Activated CD8-positive, alpha-beta memory T cell treated with anti-CD3 and anti-CD28 coated beads, Interleukin-2, amount 10 ng/mL, durations not matched to agents 7 days and 5 days (primary cell): ENCODE measurements around the gene RASGRP2. TPM values are rescaled to one million over a fixed set of nuclear protein-coding genes. Genes with fewer than 3 reads are reported as not detected.
A peak's percentile ranks its signal among the peaks of the same experiment; 100 is the strongest.

Experiments
- ATAC-seq: fragments of 150-1000 bp; cut with Tn5 transposase; one replicate; pipeline ENCODE4 v1.10.0; 2021; ENCODE audit warnings: moderate library complexity
- CTCF ChIA-PET: fragments of 350-600 bp; sonication (Branson Sonifier 250); formaldehyde crosslinking; loops from one replicate; lab custom pipeline; 2021; ENCODE audit warnings: antibody characterized with exemption; lab: Charles Lee
- DNase-seq: peaks from one replicate; pipeline ENCODE4 v3.0.0-alpha.2; 2020
- H3K27ac Mint-ChIP-seq: one replicate; pipeline ENCODE4 v1.8.0; 2021; ENCODE audit warnings: mild to moderate bottlenecking, mixed read lengths
- H3K27me3 Mint-ChIP-seq: one replicate; pipeline ENCODE4 v1.8.0; 2021; ENCODE audit warnings: mixed read lengths
- H3K36me3 Mint-ChIP-seq: one replicate; pipeline ENCODE4 v1.8.0; 2021; ENCODE audit warnings: mild to moderate bottlenecking, mixed read lengths
- H3K4me1 Mint-ChIP-seq: one replicate; pipeline ENCODE4 v1.8.0; 2021; ENCODE audit warnings: mixed read lengths
- H3K4me3 Mint-ChIP-seq: one replicate; pipeline ENCODE4 v1.8.0; 2021; ENCODE audit warnings: mild to moderate bottlenecking, moderate library complexity, mixed read lengths
- H3K9me3 Mint-ChIP-seq: one replicate; pipeline ENCODE4 v1.8.0; 2022; ENCODE audit warnings: low read depth, mixed read lengths
- total RNA-seq, 2 experiments: library from RNA; stranded (reverse); gene quantifications; one replicate each; pipeline ENCODE4 v1.2.3, GENCODE V29; 2021

Gene RASGRP2
- total RNA-seq, 2 experiments from 2014 or later, result 77.3 to 123 TPM

DNA sequence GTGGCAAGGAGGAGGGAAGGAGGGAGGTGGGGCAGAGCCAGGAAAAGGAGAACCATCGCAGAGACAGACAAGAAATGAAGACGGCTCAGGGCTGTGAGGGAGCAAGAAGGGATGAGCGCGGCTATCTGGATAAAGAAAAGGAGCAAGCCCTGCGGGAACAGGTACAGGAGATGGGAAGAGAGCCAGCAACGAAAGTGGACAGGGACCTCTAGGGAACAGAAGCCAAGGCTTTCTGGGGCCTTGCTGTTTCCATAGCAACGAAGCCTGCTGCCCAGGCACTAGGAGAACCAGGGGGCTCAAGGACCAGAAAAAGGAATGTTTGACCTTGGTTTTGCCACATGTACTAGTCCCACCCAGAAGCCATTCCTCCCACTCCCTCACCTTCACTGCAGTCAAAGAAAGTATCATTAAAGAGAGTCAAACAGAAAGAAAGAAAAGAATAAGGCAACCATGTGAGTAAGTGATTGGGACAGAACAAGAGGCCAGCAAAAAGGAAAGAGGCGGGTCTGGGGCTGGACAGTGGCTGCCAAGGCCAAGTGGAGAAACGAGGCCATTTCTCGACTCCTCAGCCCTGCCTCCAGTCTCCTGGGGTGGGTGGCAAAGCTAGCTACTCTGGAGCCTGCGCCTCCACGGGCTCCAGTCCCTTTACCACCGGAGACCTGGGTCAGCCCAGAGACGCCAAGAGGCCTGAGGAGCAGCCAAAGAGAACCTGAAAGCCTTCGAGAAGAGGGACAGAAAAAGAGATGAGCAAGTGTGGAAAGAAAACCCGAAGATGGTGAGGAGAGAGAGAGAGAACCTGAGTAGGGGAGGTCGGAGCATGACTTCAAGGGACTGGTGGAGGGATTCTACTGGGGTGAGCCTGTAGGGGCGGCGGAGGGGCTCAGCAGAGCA is 56.1 kb downstream of the RASGRP2 start:
- DNase-seq (no peak), ATAC-seq (no peak)
- peaks cover 24% of the 10 kb centered on the region for H3K27me3 Mint-ChIP-seq
- CTCF ChIA-PET, result interaction anchor here (0.7 to 2.7 kb wide), 31 partner anchors 9 to 370 kb away, joined by 3 to 42 read pairs (median 4); partner anchors contain the start of genes CDC42BPG, PRDX5 and RASGRP2
- H3K36me3 Mint-ChIP-seq, result no peaks in the 10 kb centered on the region
- no peak overlapping the region for H3K4me3 Mint-ChIP-seq
- peaks cover 23% of the 10 kb centered on the region for H3K4me1 Mint-ChIP-seq
- H3K9me3 Mint-ChIP-seq, result no peaks in the 10 kb centered on the region
- H3K27ac Mint-ChIP-seq, result no peak overlapping the region

DNA sequence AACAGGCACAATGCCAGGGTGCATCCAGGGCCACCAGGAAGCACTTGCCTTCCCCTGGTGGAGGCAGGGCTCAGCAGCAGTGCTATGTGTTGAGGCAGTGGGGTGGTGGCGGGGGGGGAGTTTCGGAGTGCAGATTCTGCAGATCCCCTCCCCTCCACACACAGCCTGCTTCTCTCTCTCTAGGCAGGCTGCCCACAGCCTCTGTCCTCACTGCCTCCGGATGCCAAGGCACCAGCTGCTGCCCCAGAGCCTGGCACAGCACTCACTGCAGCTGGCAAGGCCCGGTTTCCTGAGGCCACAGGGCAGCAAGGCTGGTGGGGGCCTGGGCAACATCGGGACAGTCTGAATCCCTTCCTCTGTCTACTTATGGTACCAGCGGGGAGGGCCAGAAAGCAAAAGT is 56.7 kb downstream of the RASGRP2 start:
- peaks cover 18% of the 10 kb centered on the region for H3K27me3 Mint-ChIP-seq
- no peaks in the 10 kb centered on the region for H3K36me3 Mint-ChIP-seq
- H3K4me3 Mint-ChIP-seq, result no peak overlapping the region
- no peak overlapping the region for H3K27ac Mint-ChIP-seq
- peaks cover 18% of the 10 kb centered on the region for H3K4me1 Mint-ChIP-seq
- ATAC-seq, result no peak
- CTCF ChIA-PET, result no interaction called here
- no peaks in the 10 kb centered on the region for H3K9me3 Mint-ChIP-seq
- no peak for DNase-seq

DNA sequence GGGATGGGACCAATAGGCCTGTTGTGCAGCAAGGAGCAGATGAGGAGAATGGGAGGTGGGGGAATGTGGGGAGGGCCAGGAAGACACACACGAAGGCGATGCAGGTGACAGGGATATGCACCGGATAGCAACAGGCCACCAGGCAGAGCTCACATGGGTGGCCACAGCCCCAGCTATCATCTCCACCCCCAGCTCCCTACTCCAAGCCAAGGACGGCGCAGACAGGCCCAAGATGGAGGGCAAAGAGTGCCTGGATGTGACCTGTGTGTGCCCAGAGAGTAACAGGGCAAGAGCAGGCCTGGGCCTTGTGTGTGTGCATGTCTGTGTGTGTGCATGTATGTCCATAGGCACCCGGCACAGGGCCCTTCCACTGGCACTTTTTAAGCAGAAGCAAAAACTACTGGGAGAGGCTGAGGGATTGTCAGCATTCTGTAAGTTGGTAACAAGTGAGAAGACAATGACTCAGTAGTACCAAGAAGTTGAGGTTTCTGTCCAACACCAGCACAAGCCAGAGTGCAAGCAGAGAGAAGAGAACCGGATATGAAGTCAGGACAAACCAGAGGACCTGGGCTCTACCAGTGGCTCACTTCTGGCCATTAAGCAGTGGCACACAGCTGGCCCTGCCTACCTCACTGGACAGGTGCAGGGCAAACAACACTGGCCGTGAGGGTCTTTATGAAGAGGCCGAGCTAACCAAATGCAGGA is 57.3 kb downstream of the RASGRP2 start:
- no peaks in the 10 kb centered on the region for H3K9me3 Mint-ChIP-seq
- H3K36me3 Mint-ChIP-seq, result no peaks in the 10 kb centered on the region
- CTCF ChIA-PET, result interaction anchor here (1.4 kb wide), 1 partner anchor 47 kb away, joined by 3 read pairs; no protein-coding TSS in a partner anchor
- H3K27ac Mint-ChIP-seq, result peak overlapping the region; percentile 42
- DNase-seq, result no peak
- no peak overlapping the region for H3K4me3 Mint-ChIP-seq
- peaks cover 12% of the 10 kb centered on the region for H3K27me3 Mint-ChIP-seq
- H3K4me1 Mint-ChIP-seq, result peaks cover 17% of the 10 kb centered on the region
- no peak for ATAC-seq

DNA sequence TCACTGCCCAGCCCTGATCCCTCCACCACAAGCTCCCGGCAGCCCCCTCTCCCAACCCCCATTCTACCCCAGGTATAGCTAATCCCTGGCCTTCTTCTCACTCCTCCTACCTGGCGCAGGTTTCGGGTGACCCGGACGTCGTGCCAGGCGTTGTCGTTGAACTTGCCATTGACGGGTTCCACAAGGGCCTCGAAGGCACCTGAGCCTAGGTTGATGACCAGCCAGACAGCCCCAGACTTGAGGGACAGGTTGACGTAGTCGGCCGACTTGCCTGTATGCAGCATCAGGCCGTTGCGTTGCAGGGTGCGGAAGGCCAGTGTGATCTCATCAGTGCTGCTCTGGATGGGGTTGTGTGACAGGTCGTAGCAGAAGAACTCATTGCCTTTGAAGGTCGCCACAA is 58.4 kb downstream of the RASGRP2 start:
- CTCF ChIA-PET, result interaction anchor here (1.4 kb wide), 1 partner anchor 49 kb away, joined by 3 read pairs; no protein-coding TSS in a partner anchor
- Mint-ChIP-seq H3K4me1 (peaks cover 17% of the 10 kb centered on the region), H3K4me3 (no peak overlapping the region), H3K27ac (no peak overlapping the region), H3K9me3 (no peaks in the 10 kb centered on the region), H3K36me3 (no peaks in the 10 kb centered on the region), H3K27me3 (peaks cover 9% of the 10 kb centered on the region)
- ATAC-seq, result no peak
- no peak for DNase-seq

DNA sequence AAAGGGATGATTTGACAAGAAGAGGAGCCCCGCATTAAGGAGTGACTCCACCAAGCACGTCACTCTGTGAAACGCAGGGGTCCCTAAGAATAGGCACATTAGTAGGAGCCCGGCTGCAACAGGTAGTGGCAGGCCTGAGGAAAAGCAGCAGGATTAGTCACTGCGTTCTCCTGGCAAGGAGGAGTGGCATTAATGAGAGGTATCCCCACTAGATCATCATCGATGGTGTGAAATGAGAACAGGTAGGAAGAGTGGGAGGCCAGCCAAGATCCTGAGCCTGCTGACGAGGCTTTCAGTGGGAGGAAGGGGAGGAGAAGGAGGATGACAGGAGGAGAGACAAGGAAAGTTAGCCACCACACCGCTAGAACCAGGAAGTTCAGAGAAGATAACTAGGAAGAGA is 59.6 kb downstream of the RASGRP2 start:
- CTCF ChIA-PET, result no interaction called here
- Mint-ChIP-seq H3K9me3 (no peaks in the 10 kb centered on the region), H3K27me3 (peaks cover 17% of the 10 kb centered on the region), H3K4me1 (peaks cover 17% of the 10 kb centered on the region), H3K36me3 (no peaks in the 10 kb centered on the region), H3K27ac (no peak overlapping the region), H3K4me3 (no peak overlapping the region)
- ATAC-seq, result no peak
- no peak for DNase-seq

DNA sequence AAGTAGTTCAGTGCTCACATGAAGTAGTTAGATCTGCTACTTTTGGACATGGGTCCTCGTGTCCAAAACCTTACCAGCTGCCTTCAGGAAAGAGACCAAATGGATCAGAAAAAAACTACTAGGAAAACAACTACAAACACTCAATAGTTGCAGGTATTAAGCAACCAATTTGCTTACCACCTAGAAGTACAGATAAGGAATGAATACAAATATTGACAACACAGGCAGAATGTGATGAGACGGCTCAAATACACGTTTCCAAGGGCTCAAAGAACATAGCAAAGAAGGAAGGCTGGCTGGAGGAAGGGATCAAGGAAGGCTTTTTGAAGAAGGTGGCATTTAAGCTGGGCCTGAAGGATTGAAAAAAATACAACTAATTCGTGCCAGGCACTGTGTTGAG is 62.8 kb downstream of the RASGRP2 start:
- CTCF ChIA-PET, result interaction anchor here (2.7 kb wide), 1 partner anchor 30 kb away, joined by 6 read pairs; no protein-coding TSS in a partner anchor

DNA sequence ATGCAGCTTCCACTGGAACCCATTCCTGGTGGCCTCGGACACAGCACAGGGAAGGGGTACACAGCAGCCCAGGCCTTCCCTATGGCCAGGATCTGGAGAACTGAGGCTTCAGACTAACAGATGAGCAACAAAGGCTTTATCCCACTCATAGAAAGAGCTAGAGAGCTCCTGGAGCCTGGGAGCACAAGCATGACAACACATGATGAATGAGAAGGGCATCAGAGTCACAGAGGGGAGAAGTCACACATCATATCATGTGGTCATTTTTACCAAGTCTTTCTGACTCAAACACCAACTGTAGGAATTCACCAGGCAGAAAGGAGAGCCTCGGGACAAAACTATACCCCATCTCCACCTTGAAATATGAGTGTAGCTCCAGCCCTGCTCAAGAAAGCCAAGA is 64.1 kb downstream of the RASGRP2 start:
- ATAC-seq (no peak), DNase-seq (no peak)
- no peaks in the 10 kb centered on the region for H3K36me3 Mint-ChIP-seq
- H3K27ac Mint-ChIP-seq, result no peak overlapping the region
- H3K9me3 Mint-ChIP-seq, result no peaks in the 10 kb centered on the region
- no peaks in the 10 kb centered on the region for H3K4me1 Mint-ChIP-seq
- no peak overlapping the region for H3K4me3 Mint-ChIP-seq
- H3K27me3 Mint-ChIP-seq, result peaks cover 47% of the 10 kb centered on the region
- CTCF ChIA-PET, result no interaction called here

More for the DNA sequence above, 62.8 kb downstream of the RASGRP2 start:
- no peaks in the 10 kb centered on the region for H3K4me1 Mint-ChIP-seq
- H3K4me3 Mint-ChIP-seq, result no peak overlapping the region
- no peak for DNase-seq
- H3K27ac Mint-ChIP-seq, result no peak overlapping the region
- peaks cover 42% of the 10 kb centered on the region for H3K27me3 Mint-ChIP-seq
- no peak for ATAC-seq
- H3K9me3 Mint-ChIP-seq, result no peaks in the 10 kb centered on the region
- no peaks in the 10 kb centered on the region for H3K36me3 Mint-ChIP-seq

DNA sequence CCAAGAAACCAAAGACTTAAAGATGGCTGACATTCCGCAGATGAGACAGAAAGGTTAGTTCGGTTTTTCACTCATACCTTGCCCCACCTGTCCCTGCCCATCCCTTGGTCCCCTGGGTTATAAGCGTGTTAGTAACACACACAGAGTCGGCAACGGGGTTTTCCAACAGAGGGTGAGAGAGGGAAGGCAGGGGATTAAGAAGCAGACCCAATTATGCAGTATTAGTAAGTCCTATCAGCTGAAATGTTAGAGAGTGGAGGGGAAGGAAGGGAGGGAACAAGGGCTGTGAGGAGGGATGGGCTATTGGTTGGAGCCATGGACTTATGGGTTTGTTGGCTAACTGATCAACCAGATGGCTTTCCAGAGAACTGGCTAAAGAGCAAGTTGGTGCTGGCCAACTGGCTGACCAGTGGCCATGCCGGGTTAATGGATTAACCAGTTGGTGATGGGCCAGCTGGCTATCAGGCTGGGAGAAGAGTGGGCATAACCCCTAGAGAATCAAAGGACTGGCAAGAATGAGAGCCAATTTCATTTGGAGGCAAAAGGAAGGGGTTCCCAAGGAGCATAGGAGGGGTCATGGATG is 66.4 kb downstream of the RASGRP2 start:
- H3K9me3 Mint-ChIP-seq, result no peaks in the 10 kb centered on the region
- no peak overlapping the region for H3K4me3 Mint-ChIP-seq
- ATAC-seq (no peak), DNase-seq (no peak)
- CTCF ChIA-PET, result interaction anchor here (2.3 kb wide), 1 partner anchor 11 kb away, joined by 9 read pairs; no protein-coding TSS in a partner anchor
- H3K36me3 Mint-ChIP-seq, result no peaks in the 10 kb centered on the region
- no peaks in the 10 kb centered on the region for H3K4me1 Mint-ChIP-seq
- H3K27me3 Mint-ChIP-seq, result peaks cover 56% of the 10 kb centered on the region
- H3K27ac Mint-ChIP-seq, result no peak overlapping the region

Other genes starting within 250 kb of the RASGRP2 start
- not detected for gene SLC22A11, start 188.2 kb downstream of the RASGRP2 start, total RNA-seq
- gene SLC22A12, start 152.9 kb downstream of the RASGRP2 start, total RNA-seq, result not detected
- gene NRXN2, start 20.9 kb downstream of the RASGRP2 start, total RNA-seq, result under 1 TPM; 0.23 to 0.40 TPM
- gene PYGM, start 15.8 kb upstream of the RASGRP2 start, total RNA-seq, result 1 to 10 TPM; 2.0 to 3.2 TPM
- gene SF1, start 34.4 kb upstream of the RASGRP2 start, total RNA-seq, result 100 to 1,000 TPM; 442 to 462 TPM
- 10 to 100 TPM; 61.1 to 65.0 TPM for gene MAP4K2, start 59.1 kb upstream of the RASGRP2 start, total RNA-seq
- gene MEN1, start 66.4 kb upstream of the RASGRP2 start, total RNA-seq, result 10 to 100 TPM; 31.2 to 42.1 TPM
- under 1 TPM; 0.50 to 0.61 TPM for gene CDC42BPG, start 100.5 kb upstream of the RASGRP2 start, total RNA-seq
- 100 to 1,000 TPM; 149 to 155 TPM for gene EHD1, start 134.5 kb upstream of the RASGRP2 start, total RNA-seq
- gene ATG2A, start 173.1 kb upstream of the RASGRP2 start, total RNA-seq, result 10 to 100 TPM; 27.3 to 27.9 TPM
- gene PPP2R5B, start 180.5 kb upstream of the RASGRP2 start, total RNA-seq, result 10 to 100 TPM; 11.7 to 12.3 TPM
- not detected for gene GPHA2, start 191.8 kb upstream of the RASGRP2 start, total RNA-seq
- not detected for gene MAJIN, start 228.0 kb upstream of the RASGRP2 start, total RNA-seq